LNCAP (cell line): ENCODE data around the gene AP4E1.

ENCODE experiments used
- TF ChIP-seq, protein P1 (sequence below): fragments of 450-650 bp; IDR thresholded peaks from 2 replicates; pipeline ENCODE4 v1.5.1; 2017; ENCODE audit warnings: mild to moderate bottlenecking

Gene AP4E1

DNA sequence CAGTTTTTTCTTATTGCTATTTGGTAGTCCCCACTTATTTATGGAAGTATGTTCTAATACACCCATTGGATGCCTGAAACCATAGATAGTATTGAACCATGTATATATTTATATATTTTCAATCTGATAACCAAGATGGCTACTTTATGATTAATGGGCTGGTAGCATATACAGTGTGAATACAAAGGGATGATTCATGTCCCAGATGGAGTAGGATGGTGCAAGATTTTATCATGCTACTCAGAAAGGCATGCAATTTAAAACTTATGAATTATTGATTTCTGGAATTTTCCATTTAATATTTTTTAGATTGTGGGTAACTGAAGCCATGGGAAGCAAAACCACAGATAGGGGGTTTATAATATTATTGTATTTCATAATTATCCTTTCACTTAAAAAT, 35.2 kb downstream of the AP4E1 start:
- TF ChIP-seq, protein P1, sequence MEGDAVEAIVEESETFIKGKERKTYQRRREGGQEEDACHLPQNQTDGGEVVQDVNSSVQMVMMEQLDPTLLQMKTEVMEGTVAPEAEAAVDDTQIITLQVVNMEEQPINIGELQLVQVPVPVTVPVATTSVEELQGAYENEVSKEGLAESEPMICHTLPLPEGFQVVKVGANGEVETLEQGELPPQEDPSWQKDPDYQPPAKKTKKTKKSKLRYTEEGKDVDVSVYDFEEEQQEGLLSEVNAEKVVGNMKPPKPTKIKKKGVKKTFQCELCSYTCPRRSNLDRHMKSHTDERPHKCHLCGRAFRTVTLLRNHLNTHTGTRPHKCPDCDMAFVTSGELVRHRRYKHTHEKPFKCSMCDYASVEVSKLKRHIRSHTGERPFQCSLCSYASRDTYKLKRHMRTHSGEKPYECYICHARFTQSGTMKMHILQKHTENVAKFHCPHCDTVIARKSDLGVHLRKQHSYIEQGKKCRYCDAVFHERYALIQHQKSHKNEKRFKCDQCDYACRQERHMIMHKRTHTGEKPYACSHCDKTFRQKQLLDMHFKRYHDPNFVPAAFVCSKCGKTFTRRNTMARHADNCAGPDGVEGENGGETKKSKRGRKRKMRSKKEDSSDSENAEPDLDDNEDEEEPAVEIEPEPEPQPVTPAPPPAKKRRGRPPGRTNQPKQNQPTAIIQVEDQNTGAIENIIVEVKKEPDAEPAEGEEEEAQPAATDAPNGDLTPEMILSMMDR: no peak

DNA sequence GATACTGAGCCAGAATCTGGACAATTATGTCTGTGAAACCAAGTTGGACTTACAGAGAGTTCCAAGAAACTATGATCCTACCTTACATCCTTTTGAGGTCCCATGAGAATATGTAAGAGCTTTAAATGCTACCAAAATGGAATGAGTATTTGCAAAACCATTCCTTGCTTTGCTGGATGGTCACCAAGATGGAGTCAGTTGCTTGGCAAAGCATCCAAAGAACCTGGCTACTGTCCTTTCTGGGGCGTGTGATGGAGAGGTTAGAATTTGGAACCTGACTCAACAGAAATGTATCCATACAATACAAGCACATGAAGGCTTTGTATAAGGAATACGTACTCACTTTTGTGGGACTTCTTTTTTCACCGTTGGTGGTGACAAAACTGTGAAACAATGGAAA, 36.2 kb downstream of the AP4E1 start:
- TF ChIP-seq, protein P1: no peak

DNA sequence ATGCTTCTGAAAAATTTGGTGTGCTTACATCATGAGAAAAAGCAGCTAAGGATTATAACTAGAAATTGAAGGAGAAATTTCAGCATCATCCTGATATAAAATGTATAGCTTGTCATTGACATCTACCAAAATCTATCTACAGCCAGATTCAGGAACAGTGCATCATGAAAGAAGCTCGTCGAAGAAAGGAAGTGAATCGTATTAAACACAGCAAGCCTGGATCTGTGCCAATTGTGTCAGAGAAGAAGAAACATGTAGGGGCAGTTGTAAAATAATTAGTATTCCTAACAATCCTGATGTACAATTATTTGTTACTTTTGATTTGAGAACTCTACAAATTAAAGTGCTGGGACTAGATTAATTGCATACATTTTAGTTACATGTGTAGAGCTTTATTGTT, 37.2 kb downstream of the AP4E1 start:
- TF ChIP-seq, protein P1: no peak

DNA sequence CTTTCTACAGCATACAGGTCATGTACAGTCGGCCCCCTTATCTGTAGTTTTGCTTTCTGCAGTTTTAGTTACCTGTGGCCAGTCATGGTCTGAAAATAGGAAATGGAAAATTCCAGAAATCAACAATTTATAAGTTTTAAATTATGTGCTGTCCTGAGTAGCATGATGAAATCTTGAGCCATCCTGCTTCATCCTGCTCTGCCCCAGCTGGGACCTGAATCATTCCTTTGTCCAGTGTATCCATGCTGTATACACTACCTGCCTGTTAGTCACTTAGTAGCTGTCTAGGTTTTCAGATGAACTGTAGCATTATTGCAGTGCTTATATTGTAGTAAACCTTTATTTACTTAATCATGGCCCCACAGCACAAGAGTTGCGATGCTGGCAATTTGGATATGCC, 44.8 kb downstream of the AP4E1 start:
- TF ChIP-seq, protein P1: no peak

DNA sequence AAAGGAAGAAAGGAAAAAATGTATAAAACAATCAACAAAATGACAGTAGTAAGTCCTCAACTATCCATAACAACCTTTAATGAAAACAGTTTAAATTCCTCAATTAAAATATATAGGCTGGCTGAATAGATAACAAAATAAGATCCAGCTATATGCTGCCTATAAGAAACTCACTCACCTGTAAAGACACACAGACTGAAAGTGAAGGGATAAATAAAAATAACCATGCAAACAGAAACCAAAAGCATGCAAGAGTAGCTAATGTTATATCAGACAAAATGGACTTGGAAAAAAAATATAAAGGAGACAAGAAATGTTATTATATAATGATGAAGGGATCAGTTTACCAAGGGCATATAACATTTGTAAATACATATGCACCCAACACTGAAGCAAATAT, 51.2 kb downstream of the AP4E1 start:
- TF ChIP-seq, protein P1: no peak

DNA sequence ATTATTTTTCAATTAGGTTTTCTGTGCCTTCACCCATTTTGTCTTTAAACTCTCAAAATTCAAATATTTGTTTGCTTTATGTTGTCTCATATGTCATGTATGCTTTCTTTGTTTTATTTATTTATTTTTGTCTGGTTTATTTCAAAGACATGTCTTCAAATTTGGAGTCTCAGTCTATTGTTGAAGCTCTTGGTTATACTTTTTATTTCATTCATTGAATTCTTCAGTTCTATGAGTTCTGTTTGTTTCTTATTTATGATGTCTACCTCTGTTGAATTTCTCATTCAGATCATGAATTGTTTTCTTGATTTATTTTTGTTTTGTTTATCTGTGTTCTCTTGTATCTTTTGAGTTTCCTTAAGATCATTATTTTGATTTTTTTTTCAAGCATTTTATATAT, 55.6 kb downstream of the AP4E1 start:
- TF ChIP-seq, protein P1: no peak

DNA sequence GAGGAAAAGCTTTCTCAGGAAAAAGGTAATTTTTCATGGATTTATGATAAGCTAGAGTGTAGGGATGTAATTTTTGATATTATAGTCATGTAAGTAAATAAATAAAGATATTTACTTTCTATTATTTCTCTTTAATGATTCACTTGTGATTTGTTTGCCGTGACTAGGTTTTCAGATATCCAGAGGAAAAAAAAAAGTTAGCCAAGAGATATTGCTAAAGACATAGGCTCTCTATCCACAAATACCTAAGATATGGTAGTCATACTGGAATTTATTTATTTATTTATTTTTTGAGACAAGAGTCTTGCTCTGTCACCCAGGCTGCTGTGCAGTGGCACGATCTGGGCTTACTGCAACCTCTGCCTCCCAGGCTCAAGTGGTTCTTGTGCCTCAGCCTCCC, 59.9 kb downstream of the AP4E1 start:
- TF ChIP-seq, protein P1: no peak

DNA sequence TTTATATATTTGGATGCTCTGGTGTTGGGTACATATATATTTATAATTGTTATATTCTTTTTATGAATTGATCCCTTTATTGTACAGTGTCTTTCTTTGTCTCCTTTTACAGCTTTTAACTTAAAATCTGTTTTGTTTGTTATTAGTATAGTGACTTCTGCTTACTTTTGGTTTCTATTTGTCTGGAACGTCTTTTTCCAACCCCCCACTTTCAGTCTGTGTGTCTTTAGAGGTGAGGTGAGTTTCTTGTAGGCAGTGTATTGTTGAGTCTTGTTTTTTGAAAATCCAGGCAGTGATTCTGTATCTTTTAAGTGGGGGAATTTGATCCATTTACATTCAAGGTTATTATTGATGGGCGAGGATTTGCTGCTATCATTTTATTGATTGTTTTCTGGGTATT, 62.0 kb downstream of the AP4E1 start:
- TF ChIP-seq, protein P1: no peak
